Brain pericyte (primary cell): ENCODE data around the gene IFNGR1.

Source experiments
- DNase-seq: peaks from one replicate; pipeline ENCODE4 v3.0.0-alpha.2; 2012; ENCODE audit warnings: low read depth, low spot score

The IFNGR1 gene

DNA sequence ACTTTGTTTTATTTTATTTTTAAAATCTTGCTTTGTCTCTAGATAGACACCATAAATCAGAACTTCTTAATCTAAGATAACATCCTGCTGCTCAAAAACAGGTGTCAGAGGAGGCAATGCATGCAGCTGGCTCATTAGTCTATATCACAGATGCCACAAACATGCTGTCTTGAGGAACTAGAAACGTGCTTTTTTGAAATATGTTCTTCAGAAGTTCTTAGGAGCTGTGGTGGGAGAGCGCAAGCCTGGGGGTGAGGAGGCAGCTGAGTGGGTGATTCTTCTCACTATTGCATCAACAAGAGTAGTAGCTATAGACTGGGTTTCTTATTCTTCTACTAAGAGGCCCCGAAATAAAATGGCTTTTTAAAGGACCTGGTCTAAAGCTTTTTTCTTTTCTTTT is 69.1 kb downstream of the IFNGR1 start:
- no peak for DNase-seq

- no peak for DNase-seq
Observed at GRCh38 chr6:137149035-137149393, 70.2 kb downstream of the IFNGR1 start.

GRCh38 chr6:137148306-137149034 is 70.7 kb downstream of the IFNGR1 start:
- no peak for DNase-seq
